IMR-90 (cell line): ENCODE results near the gene SDS.

Experiments
- CEBPB ChIP-seq: IDR thresholded peaks from 2 replicates; pipeline ENCODE4 v1.6.1; 2012; ENCODE audit warnings: low read depth, low read length, improper control_type of control experiment
- CHD1 ChIP-seq: IDR thresholded peaks from 2 replicates; pipeline ENCODE4 v1.6.1; 2012; ENCODE audit warnings: low read depth, low read length, improper control_type of control experiment
- FOS ChIP-seq: fragments of 150-350 bp; IDR thresholded peaks from 2 replicates; pipeline ENCODE4 v1.6.1; 2016; ENCODE audit warnings: low read depth, low read length
- MAZ ChIP-seq: IDR thresholded peaks from 2 replicates; pipeline ENCODE4 v1.6.1; 2012; ENCODE audit warnings: low read depth, mild to moderate bottlenecking, low read length, improper control_type of control experiment, moderate library complexity, borderline replicate concordance
- POLR2A ChIP-seq: IDR thresholded peaks from 2 replicates; pipeline ENCODE4 v1.6.1; 2012; ENCODE audit warnings: mild to moderate bottlenecking, low read depth, low read length
- RCOR1 ChIP-seq: IDR thresholded peaks from 2 replicates; pipeline ENCODE4 v1.6.1; 2012; ENCODE audit warnings: mild to moderate bottlenecking, low read length, improper control_type of control experiment; ENCODE audit not compliant: insufficient replicate concordance
- RFX5 ChIP-seq: IDR thresholded peaks from 2 replicates; pipeline ENCODE4 v1.8.0; 2012; ENCODE audit warnings: low read depth, mild to moderate bottlenecking, low read length, moderate library complexity
- SMC3 ChIP-seq: fragments of 150-350 bp; IDR thresholded peaks from 2 replicates; pipeline ENCODE4 v1.6.1; 2016; ENCODE audit warnings: low read depth, mild to moderate bottlenecking, antibody characterized with exemption, low read length, moderate library complexity
- TF ChIP-seq, protein P1 (sequence below): conservative IDR thresholded peaks from 2 replicates; pipeline ENCODE4 v1.5.1; 2012; ENCODE audit warnings: mild to moderate bottlenecking, low read depth, low read length, improper control_type of control experiment
- TF ChIP-seq, protein P2 (sequence below): fragments of 150-350 bp; IDR thresholded peaks from 2 replicates; pipeline ENCODE4 v1.6.1; 2017; ENCODE audit warnings: mild to moderate bottlenecking, antibody characterized with exemption, low read length, low read depth

DNA sequence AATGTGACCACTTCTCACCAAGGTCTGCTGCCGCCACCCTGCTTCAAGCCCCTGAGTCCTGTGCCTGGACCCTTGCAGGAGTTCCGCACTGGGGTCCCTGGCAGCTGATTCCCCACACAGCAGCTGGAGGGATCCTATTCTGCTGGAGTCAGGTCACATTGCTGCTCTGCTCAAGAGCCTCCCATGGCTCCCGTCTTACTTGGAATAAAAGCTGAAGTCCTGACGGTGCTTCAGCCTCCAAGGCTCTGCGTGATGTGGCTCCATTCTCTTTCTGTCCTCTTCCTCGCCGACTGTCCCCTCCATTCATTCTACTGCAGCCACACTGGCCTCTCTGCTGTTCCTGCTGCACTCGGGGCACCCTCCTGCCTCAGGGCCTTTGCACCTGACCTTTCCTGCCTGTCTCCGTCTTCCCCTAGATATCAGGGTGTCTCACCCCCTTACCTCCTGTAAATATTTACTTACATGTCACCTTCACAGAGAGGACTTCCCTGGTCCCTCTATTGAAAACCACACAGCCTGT is 10.9 kb upstream of the SDS start:
- TF ChIP-seq, protein P1, sequence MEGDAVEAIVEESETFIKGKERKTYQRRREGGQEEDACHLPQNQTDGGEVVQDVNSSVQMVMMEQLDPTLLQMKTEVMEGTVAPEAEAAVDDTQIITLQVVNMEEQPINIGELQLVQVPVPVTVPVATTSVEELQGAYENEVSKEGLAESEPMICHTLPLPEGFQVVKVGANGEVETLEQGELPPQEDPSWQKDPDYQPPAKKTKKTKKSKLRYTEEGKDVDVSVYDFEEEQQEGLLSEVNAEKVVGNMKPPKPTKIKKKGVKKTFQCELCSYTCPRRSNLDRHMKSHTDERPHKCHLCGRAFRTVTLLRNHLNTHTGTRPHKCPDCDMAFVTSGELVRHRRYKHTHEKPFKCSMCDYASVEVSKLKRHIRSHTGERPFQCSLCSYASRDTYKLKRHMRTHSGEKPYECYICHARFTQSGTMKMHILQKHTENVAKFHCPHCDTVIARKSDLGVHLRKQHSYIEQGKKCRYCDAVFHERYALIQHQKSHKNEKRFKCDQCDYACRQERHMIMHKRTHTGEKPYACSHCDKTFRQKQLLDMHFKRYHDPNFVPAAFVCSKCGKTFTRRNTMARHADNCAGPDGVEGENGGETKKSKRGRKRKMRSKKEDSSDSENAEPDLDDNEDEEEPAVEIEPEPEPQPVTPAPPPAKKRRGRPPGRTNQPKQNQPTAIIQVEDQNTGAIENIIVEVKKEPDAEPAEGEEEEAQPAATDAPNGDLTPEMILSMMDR = no peak
- TF ChIP-seq POLR2A = no peak
- no peak for TF ChIP-seq CEBPB
- TF ChIP-seq SMC3 = no peak
- TF ChIP-seq RCOR1 = no peak
- no peak for TF ChIP-seq RFX5
- no peak for TF ChIP-seq MAZ
- TF ChIP-seq CHD1 = no peak
- TF ChIP-seq, protein P2, sequence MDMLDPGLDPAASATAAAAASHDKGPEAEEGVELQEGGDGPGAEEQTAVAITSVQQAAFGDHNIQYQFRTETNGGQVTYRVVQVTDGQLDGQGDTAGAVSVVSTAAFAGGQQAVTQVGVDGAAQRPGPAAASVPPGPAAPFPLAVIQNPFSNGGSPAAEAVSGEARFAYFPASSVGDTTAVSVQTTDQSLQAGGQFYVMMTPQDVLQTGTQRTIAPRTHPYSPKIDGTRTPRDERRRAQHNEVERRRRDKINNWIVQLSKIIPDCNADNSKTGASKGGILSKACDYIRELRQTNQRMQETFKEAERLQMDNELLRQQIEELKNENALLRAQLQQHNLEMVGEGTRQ = no peak
- no peak for TF ChIP-seq FOS
